Uterus (tissue), 4 donors: ENCODE measurements around the gene H6PD. TPM values are rescaled to one million over a fixed set of nuclear protein-coding genes. Genes with fewer than 3 reads are reported as not detected.

ENCODE experiments used
- DNase-seq, 2 donors: peaks; one replicate each; pipeline ENCODE4 v3.0.0-alpha.2; 2019 to 2020
- H3K27ac ChIP-seq, 2 donors: fragments of 200-600 bp; sonication (generic); 1 replicate in 1 of 2; 2 replicates in 1 of 2; pipeline ENCODE4 v1.5.1; 2016 to 2018
- H3K27me3 ChIP-seq, 2 donors: fragments of 200-600 bp; sonication (generic); one replicate each; pipeline ENCODE4 v1.5.1; 2018 to 2019; ENCODE audit warnings: control low read depth in 1 of 2
- H3K36me3 ChIP-seq, 2 donors: fragments of 200-600 bp; sonication (generic); one replicate each; pipeline ENCODE4 v1.5.1; 2019; ENCODE audit warnings: control low read depth in 1 of 2
- H3K4me1 ChIP-seq, 2 donors: fragments of 200-600 bp; sonication (generic); one replicate each; pipeline ENCODE4 v1.5.1; 2018 to 2019; ENCODE audit warnings: control low read depth in 1 of 2
- H3K4me3 ChIP-seq, 2 donors: fragments of 200-600 bp; sonication (generic); 1 replicate in 1 of 2; 2 replicates in 1 of 2; pipeline ENCODE4 v1.5.1; 2018 to 2019; ENCODE audit warnings: mild to moderate bottlenecking in 1 of 2
- H3K9me3 ChIP-seq, 2 donors: fragments of 200-600 bp; sonication (generic); one replicate each; pipeline ENCODE4 v1.5.1; 2019; ENCODE audit warnings: control low read depth in 1 of 2
- POLR2A ChIP-seq, 2 donors: fragments of 450-650 bp; IDR thresholded peaks; one replicate each; pipeline ENCODE4 v1.6.1; 2016; ENCODE audit warnings: antibody characterized with exemption in 2 of 2, mild to moderate bottlenecking in 1 of 2, moderate library complexity in 1 of 2
- intact Hi-C: fragments of 100-400 bp; cut with DNase I; formaldehyde crosslinking; loops from one replicate; pipeline ENCODE4 v1.15.1; 2023; ENCODE audit warnings: low total_unique reads
- total RNA-seq, 4 donors: library from RNA; depleted of rRNA in 3 of 4; stranded (reverse); fragments of >200 nt in 3 of 4; gene quantifications; one replicate each; pipeline versions ENCODE4 v1.1.0 to v1.2.4, GENCODE V29; 2014 to 2023
- TF ChIP-seq, protein P1 (sequence below), 4 experiments: fragments of 200-600 bp in 2 of 4; fragments of 450-650 bp in 2 of 4; sonication (generic) in 2 of 4; IDR thresholded peaks; one replicate each; pipeline ENCODE4 v1.5.1; 2016 to 2019; ENCODE audit warnings: antibody characterized with exemption in 4 of 4, mild to moderate bottlenecking in 2 of 4, moderate library complexity in 1 of 4
- donor health status: DM: yes; HTN: yes; CAD: no.

Gene H6PD
- total RNA-seq, 4 donors from 2014 or later: 28.4 to 107 (median 49.7) TPM

DNA sequence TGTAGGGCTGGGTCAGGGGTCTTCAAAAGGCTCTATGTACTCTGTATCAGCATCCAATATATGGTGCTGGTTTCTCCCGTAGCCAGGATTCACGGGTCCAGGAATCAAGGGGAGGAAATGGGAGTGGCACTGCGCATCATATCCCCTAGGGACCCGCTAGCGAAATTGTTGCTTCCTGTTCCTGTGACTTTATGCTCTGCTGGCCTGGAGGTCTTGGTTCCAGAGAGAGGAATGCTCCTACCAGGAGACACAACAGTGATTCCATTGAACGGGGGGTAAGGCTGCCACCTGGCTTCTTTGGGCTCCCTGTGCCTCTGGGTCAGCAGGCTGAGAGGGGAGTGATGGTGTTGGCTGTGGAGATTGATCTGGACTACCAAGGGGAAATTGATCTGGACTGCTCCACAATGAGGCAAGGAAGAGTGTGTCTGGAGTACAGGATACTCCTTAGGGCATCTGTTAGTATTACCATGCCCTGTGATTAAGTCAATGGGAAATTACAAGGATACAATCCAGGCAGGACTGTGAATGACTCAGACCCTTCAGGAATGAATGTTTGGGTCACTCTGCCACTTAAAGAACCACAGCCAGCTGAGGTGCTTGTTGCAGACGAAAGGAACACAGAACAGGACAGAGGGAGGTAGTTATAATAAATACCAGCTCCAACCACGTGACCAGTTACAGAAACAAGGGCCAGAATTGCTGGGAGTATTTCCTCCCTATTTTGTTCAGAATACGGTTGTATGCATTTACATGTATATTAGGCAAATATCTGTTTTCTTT is 68.4 kb downstream of the H6PD start:
- peaks cover 9 to 23% of the 10 kb centered on the region in 2 donors for H3K4me1 ChIP-seq
- no peaks in the 10 kb centered on the region for H3K36me3 ChIP-seq
- H3K9me3 ChIP-seq: no peaks in the 10 kb centered on the region
- H3K27ac ChIP-seq: peak overlapping the region; percentile 61 to 85
- H3K27me3 ChIP-seq: no peaks in the 10 kb centered on the region
- DNase-seq: peak in 1 of 2 donors; percentile 59
- no peak overlapping the region for H3K4me3 ChIP-seq
- TF ChIP-seq, protein P1, sequence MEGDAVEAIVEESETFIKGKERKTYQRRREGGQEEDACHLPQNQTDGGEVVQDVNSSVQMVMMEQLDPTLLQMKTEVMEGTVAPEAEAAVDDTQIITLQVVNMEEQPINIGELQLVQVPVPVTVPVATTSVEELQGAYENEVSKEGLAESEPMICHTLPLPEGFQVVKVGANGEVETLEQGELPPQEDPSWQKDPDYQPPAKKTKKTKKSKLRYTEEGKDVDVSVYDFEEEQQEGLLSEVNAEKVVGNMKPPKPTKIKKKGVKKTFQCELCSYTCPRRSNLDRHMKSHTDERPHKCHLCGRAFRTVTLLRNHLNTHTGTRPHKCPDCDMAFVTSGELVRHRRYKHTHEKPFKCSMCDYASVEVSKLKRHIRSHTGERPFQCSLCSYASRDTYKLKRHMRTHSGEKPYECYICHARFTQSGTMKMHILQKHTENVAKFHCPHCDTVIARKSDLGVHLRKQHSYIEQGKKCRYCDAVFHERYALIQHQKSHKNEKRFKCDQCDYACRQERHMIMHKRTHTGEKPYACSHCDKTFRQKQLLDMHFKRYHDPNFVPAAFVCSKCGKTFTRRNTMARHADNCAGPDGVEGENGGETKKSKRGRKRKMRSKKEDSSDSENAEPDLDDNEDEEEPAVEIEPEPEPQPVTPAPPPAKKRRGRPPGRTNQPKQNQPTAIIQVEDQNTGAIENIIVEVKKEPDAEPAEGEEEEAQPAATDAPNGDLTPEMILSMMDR (IDR thresholded peaks at IDR 0.05): no peak
- no peak for TF ChIP-seq POLR2A (IDR thresholded peaks at IDR 0.05)
- intact Hi-C loops: no loop called here

DNA sequence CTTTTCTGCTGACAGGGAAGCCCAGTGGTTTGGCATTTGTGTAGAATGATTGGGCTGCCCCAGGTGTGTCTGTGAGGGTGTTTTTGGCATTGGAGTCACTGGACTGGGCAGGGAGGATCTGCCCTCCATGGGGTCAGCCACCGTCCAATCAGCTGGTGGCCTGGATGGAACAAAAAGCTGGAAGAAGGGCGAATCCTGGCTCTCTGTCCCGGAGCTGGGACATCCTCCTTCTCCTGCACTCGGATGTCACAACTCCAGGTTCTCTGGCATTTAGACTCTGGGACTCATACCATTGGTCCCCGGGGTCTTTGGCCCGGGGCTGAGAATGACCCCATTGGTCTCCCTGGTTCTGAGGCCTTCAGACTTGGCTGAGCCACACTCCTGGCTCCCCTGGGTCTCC is 69.3 kb downstream of the H6PD start:
- H3K27me3 ChIP-seq: no peaks in the 10 kb centered on the region
- H3K36me3 ChIP-seq: no peaks in the 10 kb centered on the region
- peak overlapping the region; percentile 4 to 85 for H3K27ac ChIP-seq
- DNase-seq: no peak
- TF ChIP-seq, protein P1 (IDR thresholded peaks at IDR 0.05): no peak
- no peak for TF ChIP-seq POLR2A (IDR thresholded peaks at IDR 0.05)
- peaks cover 9 to 23% of the 10 kb centered on the region in 2 donors for H3K4me1 ChIP-seq
- no peak overlapping the region for H3K4me3 ChIP-seq
- H3K9me3 ChIP-seq: no peaks in the 10 kb centered on the region
- intact Hi-C loops: no loop called here

DNA sequence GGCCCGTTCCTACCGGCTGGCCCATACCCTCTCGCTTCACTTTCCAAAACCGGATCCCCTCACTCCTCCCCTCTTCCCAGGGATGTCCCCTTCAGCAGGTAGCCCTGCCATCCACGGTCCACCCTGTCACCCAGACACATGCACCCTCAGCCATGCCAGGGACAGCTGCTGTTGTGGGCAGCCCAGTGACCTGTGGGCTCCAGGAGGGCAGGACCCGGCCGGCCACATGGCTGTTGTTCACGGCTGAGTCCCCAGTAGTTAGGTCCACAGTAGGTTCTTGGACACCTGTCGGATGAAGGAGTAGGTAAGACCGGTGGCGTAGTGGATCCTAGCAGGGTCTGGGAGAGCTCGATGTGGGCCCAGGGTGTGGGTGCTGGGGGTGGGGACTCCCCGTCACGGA is 70.6 kb downstream of the H6PD start:
- Histone ChIP-seq H3K4me1 (peaks cover 9 to 23% of the 10 kb centered on the region in 2 donors), H3K36me3 (no peaks in the 10 kb centered on the region), H3K4me3 (no peak overlapping the region), H3K9me3 (no peaks in the 10 kb centered on the region), H3K27ac (peak overlapping the region in 1 of 2 donors; percentile 8), H3K27me3 (no peaks in the 10 kb centered on the region)
- TF ChIP-seq, protein P1 (IDR thresholded peaks at IDR 0.05): no peak
- TF ChIP-seq POLR2A (IDR thresholded peaks at IDR 0.05): no peak
- intact Hi-C loops: no loop called here
- DNase-seq: no peak

DNA sequence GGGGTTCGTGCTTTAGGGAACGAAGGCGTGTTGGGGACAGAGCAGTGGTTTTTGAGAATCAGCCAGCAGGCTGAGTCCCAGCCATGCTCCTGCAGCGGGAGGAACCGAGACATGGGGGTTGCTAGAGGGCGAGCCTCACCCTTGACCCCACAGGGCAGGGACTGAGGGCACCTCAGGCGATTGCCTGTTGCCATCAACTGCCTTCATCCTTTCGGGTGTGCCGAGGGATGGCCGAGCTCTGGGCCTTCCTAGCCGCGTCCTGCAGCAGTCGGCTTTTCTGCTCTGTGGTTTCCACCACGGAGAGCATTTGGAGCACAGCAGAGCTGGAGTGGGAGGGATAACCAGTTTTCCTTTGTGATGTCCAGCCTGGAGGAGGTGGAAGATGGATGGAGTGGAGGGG is 71.4 kb downstream of the H6PD start:
- no peak for TF ChIP-seq POLR2A (IDR thresholded peaks at IDR 0.05)
- TF ChIP-seq, protein P1 (IDR thresholded peaks at IDR 0.05): no peak
- intact Hi-C loops: no loop called here

DNA sequence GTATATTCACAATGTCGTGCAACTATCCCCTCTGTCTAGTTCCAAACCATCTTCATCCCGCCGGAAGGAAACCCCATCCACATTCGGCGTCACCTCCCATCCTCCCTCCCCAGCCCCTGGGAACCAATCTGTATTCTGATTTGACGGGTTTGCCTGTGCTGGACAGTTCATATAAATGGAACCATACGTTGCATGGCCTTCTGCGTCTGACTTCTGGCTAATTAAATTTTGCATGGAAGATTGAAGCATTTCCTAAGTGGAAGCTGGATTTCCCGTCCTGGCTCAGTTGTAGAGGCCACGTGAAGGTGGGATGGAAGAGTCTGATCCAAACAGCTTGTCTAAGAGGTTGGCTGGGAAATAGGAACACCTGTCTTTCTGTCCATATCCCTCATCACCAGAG is 72.7 kb downstream of the H6PD start:
- intact Hi-C loops: no loop called here
- Histone ChIP-seq H3K4me1 (peaks cover 5 to 18% of the 10 kb centered on the region in 2 donors), H3K36me3 (no peaks in the 10 kb centered on the region), H3K27ac (no peak overlapping the region), H3K27me3 (no peaks in the 10 kb centered on the region), H3K4me3 (no peak overlapping the region), H3K9me3 (no peaks in the 10 kb centered on the region)
- no peak for DNase-seq
- no peak for TF ChIP-seq POLR2A (IDR thresholded peaks at IDR 0.05)
- TF ChIP-seq, protein P1 (IDR thresholded peaks at IDR 0.05): no peak

More for the DNA sequence above, 71.4 kb downstream of the H6PD start:
- Histone ChIP-seq H3K36me3 (no peaks in the 10 kb centered on the region), H3K4me3 (no peak overlapping the region), H3K27me3 (no peaks in the 10 kb centered on the region), H3K9me3 (no peaks in the 10 kb centered on the region), H3K27ac (peak overlapping the region in 1 of 2 donors; percentile 8), H3K4me1 (peaks cover 9 to 21% of the 10 kb centered on the region in 2 donors)
- no peak for DNase-seq
